Ammon's horn (tissue), 1 donor: ENCODE measurements around the gene SEMA4A.
"Not testable (repeated sequence)": the region's sequence is repeated elsewhere in the genome, so short reads cannot be mapped to it uniquely, and the experiment has no call there.

Source experiments
- DNase-seq: peaks from one replicate; pipeline ENCODE4 v3.0.0-alpha.2; 2016; ENCODE audit warnings: low spot score

SEMA4A gene

DNA sequence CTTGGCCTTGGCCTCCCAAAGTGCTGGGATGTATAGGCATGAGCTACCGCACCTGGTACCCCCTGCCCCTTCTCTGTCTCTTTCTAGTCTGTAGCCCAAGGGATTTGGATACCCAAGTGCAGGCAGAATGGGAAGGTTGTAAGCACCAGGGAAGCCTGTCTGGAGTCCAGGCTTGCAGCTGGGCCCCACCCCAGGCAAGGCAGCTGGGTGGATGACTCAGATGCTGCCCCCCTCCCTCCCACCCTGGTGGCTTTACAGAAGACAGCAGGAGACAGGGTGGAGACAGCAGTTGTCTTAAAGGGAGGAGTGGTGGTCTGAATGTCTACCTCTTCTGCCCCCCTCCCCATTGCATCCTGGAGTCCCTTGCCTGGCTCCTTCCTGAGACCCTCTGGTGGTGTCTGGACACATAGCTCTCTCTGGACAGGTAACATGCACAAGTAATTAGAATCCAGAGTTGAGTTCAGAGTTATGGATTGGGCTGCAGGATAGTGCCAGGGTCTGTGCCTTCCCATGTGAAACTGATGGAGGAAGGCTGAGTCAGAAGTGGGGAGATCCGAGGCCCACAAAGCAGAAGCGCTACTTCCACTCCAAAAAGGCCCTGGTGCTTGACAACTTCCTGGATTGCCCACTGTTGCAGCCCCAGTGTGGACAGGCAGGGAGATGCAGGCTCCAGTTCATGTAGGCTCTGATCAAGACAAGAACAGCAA is 33.7 kb upstream of the SEMA4A start:
- DNase-seq = peak; percentile 69

DNA sequence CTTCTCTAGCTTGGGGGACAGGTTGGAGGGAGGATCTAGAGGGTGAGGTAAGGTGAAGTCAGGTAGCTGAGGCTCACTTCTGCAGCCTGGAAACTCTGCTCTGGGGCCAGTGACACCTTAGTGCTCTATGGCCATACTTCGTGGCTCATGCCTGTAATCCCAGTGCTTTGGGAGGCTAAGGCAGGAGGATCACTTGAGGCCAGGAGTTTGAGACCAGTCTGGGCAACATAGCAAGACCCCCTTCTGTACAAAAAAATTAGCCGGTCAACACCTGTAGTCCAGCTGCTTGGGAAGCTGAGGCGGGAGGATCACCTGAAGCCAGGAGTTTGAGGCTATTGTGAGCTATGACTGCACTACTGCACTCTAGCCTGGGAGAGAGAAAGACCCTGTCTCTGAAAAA is 33.1 kb upstream of the SEMA4A start:
- DNase-seq = no peak

DNA sequence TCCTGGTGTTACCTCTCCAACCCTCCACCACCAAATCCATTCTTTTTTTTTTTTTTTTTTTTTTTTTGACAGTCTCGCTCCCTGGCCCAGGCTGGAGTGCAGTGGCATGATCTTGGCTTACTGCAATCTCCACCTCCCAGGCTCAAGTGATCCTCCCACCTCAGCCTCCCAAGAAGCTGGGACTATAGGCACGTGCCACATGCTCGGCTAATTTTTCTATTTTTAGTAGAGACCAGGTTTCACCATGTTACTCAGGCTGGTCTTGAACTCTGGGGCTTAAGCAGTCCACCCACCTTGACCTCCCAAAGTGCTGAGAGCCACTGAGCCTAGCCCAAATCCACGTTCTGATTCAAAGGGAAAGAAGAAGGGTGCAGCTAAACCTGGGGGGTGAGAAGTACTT is 32.4 kb upstream of the SEMA4A start:
- not testable (repeated sequence) for DNase-seq

DNA sequence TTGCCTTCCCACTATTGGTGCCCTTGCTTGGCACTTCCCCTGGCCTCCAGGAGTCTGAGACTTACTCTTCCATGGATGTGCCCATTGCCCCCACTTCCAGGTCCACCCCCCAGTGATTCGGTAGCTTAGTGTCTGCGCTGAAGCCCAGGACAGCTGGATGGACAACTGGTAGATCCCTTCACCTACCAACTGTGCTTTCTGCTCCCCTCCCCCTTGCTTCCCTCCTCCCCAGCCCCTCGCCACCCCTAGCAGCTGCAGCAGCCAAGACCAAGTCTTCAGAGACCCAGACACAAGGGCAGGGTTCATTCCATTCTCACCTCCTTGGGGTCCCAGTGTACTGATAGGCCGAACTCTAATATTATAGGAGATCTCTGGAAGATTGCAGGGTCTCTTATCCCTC is 31.9 kb upstream of the SEMA4A start:
- no peak for DNase-seq

DNA sequence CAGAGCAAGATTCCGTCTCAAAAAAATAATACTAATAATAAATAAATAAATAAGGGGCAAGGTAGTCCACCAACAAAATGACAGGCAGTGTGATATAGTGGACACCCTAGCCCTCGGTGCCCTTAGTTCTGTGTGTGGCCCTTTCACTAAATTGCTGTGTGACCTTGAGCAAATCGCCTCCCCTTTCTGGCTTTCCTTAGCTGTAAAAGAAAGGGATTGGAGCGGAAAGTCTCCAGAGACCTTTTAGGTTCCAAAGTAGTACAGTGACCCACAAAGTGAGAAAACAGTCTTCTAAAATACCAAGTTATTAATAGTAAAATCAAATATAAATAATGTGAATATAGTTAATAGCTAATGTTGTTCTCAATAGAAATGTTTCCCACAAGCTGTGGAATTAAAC is 31.3 kb upstream of the SEMA4A start:
- DNase-seq = no peak

DNA sequence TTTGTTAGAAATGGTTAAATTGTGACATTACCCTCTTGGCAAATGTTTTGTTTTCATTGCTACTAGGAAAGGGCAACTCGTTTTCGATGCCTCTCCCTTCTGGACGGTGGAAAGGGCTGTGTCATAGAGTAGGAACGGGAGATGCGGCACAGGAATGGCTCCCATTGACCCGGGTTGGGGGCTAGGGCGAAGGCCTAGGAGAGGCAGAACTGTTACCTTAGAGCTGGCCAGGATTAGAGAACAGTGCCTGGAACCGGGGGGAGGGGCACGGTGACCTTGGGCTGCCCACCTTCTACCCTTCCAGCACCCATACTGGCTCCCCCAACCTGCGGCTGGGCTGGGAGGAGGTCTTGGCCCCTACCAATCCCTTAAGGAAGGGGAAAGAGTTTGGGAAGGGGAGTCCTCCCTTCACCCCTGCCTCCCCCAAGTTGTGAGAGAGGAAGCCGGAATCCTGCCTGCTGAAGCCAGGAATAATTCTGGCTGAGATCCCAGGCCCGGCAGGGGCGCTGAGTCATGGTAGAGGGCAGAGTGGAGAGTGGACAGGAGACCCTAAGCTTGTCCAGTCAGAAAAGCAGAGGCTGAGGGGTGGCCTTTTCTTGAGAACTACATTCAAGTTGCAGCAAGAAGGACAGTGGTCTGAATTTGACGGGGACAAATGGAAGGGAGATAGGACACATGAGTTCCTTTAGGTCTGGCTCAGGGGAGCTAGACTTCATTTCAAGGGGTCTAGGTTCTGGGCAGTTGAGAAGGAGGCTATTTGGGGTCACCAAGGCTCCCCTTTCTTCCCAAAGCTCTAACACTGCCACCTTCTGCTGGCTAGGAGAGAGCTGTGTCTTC is 30.6 kb upstream of the SEMA4A start:
- DNase-seq = peak; percentile 57

DNA sequence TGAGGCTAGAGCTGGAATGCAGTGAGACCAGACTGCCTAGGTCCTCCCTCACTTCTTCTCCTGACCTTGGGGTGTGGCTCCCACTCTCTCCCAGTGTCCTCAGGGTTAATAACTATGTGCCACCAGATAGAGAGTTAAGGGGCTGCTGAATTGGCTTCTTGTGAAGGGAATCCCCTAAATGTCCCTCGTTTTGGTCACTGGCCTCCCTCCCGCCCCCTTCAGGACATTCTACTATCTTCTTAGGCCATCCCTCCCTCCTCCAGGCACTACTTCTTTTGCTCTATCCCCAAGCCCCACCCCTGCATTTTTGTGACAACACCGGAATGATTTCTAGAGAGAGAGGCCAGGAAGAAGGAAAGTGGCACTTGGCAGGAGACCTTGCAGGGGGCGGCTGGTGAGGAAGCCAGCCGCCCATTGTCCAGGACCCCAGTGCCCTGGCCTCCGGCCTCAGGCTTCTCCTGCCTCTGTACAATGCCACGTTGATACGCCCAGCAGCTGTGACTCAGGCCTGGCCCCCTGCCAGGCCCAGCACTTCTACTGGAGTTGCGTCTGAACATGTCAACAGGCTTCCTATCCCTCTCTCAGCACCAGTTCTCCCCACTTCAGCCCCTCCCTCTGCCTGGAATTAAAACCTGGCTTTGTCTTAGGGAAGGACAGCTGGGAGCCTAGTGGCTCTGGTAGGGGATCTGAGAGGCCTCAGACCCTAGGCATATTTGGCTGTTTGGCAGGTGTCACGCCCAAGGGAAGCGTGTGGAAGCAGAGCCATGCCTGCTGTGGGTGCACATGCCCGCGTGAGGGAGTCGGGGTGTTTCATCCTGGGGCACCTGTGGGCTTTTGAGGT is 29.8 kb upstream of the SEMA4A start:
- DNase-seq = peak; percentile 96

DNA sequence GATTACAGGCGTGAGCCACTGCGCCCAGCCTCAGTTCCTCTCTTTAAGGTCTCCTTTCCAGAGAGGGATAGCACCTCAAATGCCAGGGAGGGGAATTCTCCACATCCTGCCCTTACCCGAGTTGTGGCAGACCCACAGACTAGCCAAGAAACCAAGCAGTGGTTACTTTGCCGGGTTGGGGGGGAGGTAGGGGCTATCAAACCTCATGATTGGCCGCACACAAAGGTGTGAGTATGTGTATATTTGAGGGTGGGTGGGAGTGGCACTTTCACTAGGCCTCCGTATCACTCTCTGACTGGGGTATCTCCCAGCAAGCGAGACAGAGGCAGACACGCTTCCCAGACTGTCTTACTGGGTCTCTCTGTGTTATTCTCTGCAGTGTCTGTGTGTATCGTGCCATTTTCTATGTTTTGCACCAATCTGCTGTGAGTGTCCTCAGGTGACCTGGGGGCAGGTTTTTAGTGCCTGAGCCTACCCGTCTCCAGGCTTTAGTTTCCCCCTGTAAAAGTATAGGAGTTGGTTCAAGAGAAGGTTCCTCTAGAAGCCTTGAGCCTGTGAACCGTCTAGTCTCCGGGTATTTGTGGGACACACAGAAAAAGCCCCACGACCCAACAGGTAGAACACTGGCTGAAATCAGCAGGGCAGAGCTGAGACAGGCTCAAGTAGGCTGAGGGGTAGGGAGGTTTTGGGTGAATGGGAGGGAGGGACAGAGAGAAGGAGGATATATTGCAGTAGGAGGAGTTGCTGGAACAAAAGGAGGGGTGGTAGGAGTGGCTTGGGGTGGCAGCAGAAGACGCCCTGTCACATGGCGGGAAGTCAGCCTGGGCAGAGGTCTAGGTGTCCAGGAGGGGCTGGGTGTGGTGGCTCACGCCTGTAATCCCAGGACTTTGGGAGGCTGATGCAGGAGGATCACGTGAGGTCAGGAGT is 28.6 kb upstream of the SEMA4A start:
- DNase-seq = no peak

DNA sequence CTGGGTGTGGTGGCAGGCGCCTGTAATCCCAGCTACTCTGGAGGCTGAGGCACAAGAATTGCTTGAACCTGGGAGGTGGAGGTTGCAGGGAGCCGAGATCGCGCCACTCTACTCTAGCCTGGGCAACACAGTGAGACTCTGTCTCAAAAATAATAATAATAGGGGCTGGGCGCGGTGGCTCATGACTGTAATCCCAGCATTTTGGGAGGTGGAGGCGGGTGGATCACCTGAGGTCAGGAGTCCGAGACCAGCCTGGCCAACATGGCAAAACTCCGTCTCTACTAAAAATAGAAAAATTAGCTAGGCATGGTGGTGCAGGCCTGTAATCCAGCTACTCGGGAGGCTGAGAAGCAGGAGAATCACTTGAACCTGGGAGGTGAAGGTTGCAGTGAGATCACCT is 27.8 kb upstream of the SEMA4A start:
- not testable (repeated sequence) for DNase-seq

DNA sequence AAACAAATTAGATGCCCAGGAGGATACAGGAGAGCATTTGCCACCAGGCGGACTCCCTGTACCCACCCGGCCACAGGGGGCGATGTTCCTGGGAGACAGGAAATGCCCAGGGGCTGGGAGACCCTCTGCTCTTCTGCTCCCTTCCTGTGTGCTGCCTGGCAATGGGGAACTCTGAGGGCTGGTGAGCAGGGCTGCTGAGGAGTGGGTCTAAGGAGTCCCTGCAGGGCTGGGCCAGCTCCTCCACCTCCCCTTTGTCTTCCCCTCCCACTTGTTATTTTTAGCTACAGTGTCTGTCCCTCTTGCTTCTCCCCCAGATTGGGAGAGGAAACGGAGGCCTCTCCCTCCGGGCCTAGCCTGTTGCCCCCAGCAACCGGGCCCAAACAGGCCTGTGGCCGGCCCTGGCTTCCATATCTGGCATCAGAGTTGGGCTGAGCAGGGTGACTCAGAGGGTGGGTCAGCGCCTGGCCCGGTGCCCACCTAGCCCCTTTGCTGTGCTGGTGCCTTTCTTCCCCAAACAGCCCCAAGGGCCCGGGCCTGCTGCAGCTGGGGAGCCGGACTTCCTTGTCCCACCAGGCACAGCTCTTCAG is 27.2 kb upstream of the SEMA4A start:
- DNase-seq = no peak

DNA sequence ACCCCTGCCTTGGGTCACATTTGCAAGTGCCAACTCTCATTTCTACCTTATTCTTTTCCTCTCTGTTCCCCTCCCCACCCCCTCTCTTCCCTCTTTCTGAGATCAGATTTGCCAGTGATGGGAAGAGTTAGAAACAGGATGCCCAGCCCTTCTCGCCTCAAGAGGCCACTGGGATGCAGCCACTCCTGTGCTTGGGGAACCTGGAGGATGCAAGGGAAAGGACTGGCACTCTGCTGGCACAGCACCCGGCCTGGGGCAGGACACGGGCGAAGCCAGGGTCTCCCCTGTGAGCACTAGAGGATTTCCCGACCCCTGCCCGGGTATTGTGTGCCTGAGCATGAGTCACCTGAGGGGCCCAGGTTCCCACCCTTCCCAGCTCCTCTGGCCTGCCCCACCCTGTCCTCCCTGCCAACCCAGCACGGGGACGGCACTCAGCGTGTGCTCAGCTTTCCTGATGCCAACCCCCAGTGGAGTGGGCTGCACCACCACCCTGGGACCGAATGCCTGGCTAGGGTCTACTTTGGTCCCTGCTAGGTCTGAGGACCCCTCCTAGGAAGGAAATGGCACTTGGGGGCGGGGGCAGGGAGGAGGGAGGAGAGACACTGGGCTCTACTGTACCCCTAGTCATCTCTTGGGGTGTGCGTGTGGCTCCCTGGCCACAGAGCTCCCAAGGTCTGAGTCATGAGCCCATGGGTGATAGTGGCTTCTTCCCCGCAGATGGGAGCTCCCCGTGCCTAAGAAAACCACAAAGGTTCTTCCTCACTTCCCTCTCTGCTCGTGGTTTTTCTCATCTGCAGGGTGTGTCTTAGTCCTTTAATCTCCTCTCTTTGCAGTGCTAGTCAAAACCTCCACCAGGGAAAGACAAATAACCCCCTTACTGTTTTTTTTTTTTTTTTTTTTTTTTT is 26.5 kb upstream of the SEMA4A start:
- DNase-seq = no peak

DNA sequence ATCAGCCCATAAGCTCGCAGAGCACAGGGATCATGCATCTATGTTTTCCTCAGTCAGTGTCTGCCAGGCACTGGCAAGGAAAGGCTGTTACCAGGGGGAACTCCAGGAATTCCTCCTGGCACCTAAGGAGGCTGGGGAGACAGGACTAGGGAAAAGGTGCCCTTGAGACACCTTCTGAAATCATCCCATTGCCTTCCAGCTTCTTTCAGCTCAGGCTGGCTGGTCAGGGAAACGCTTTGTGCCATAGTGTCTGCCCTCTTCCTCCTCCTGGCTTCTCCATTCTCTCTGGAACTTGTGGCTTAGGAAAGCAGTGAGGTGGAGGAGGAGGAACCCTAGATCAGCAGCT is 25.1 kb upstream of the SEMA4A start:
- no peak for DNase-seq

DNA sequence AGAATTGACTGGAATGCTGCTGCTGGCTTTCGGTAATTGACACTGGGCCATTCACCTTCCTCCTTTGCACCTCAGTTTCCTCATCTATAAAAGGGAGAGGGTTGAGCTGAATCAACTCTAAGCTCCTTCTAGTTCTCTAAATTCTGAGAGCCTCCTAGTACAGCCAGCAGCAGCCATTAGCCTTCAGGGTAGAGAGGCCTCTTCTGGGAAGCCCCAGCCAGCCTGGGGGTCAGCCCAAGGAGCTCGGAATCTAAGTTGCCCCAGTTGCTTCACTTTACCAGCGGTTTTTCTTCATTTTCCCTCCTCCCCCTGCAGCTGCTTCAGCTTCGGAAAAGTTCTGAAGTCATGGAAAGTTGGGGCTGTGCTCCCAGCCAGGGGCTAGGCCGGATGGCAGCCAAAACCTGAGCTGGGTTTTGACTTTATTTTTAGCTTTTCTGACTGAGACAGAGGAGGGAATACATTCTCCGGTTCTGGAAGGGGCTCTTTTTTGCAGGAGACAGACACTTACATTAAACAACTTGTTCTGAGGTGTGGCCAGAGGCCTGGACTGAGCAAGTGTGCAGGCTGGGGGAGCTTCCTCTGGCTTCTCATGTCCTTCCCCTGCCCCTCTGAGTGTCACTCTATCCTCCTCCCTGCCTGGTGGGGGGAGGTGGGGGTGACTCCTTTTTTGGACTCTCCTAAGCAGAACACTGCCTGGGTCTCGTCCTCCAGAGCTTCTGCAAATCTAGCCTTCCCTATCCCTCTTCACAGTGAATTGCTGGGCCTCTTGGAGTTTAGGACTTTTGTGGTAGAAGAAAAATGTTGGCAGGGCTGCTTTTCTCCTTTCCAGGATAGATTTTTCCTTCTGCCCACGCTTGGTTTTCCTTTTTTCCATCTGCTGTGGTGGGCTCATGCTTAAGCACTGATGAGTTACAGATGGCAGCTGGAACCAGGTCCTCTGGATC is 24.5 kb upstream of the SEMA4A start:
- DNase-seq = no peak

DNA sequence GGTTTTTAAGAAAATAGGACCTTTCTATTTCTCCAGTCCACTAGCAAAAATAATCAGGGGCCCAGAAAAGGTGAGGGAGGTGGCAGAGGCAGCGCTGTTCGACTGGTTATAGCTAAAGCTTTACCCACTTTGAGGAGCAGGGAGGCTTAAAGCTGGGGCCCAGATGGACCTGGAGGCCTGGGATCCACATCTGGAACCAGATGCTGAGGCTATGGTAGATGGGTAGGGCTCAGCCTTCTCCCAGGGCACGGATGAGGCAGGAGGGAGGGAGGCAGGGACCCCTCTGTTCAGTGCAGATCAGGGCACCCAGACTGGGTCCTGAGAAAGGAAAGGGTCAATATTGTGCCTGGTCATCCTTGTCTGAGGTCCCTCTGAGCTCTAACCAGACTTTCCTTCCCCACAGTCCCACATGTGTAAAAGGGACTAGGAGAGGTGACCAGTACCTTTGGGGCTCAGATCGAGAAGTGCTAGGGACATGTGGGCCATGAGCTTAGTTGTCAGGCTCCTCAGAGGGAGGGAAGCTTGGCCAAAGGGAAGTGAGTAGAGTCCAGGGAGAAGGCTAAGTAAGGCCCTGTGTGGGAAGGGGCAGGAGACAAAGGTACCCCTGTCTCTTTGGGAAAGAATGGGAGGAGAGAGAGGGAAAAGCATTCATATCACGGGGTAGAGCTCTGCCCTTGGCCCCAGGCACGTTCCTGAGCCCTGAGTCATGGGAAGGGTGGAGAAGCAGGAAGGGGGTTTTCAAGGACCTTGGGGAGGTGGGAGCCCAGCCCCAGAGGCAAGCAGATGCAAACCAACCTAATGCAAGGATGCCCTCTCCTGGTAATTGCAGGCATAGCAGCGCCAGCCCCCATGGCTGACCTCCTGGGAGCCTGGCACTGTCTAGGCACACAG is 23.5 kb upstream of the SEMA4A start:
- DNase-seq = peak; percentile 81

DNA sequence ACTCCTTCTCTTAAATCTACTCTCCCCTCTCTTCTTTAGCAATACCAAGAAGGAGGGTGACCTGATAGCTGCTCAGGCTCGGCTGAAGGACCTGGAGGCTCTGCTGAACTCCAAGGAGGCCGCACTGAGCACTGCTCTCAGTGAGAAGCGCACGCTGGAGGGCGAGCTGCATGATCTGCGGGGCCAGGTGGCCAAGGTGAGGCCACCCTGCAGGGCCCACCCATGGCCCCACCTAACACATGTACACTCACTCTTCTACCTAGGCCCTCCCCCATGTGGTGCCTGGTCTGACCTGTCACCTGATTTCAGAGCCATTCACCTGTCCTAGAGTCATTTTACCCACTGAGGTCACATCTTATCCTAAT is 22.8 kb upstream of the SEMA4A start:
- no peak for DNase-seq

DNA sequence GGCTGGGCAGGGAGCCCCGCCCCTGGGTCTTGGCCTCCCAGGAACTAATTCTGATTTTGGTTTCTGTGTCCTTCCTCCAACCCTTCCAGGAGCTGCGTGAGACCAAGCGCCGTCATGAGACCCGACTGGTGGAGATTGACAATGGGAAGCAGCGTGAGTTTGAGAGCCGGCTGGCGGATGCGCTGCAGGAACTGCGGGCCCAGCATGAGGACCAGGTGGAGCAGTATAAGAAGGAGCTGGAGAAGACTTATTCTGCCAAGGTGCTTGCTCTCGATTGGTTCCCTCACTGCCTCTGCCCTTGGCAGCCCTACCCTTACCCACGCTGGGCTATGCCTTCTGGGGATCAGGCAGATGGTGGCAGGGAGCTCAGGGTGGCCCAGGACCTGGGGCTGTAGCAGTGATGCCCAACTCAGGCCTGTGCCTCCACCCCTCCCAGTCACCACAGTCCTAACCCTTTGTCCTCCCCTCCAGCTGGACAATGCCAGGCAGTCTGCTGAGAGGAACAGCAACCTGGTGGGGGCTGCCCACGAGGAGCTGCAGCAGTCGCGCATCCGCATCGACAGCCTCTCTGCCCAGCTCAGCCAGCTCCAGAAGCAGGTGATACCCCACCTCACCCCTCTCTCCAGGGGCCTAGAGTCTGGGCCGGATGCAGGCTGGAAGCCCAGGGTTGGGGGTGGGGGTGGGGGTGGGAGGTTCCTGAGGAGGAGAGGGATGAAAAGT is 18.5 kb upstream of the SEMA4A start:
- no peak for DNase-seq
